ENCODE data around the gene KIF6. TPM values are rescaled to one million over a fixed set of nuclear protein-coding genes. Genes with fewer than 3 reads are reported as not detected.

KIF6 gene
- polyA plus RNA-seq, 3 donors: not detected

- Histone ChIP-seq H3K4me1 (ENCODE audit: control insufficient read depth in 1 of 2, insufficient read depth in 2 of 2, low read length in 2 of 2) (no peaks in the 10 kb centered on the region), H4K20me1 (ENCODE audit: insufficient read depth, low read length) (no peaks in the 10 kb centered on the region), H3K9me3 (replicated peaks in 1 of 2; ENCODE audit: control insufficient read depth in 1 of 2, insufficient read depth in 1 of 2, low read length in 2 of 2) (peaks cover 4 to 12% of the 10 kb centered on the region in 2 donors), H3K27me3 (ENCODE audit: control insufficient read depth in 2 of 2, insufficient read depth in 2 of 2, low read length in 2 of 2) (no peaks in the 10 kb centered on the region), H3K4me3 (replicated peaks in 1 of 3; ENCODE audit: low read depth in 2 of 3, low read length in 3 of 3) (no peak overlapping the region), H3K27ac (ENCODE audit: low read depth in 1 of 2, low read length in 2 of 2) (no peak overlapping the region), H3K4me2 (replicated peaks; ENCODE audit: extremely low read depth, low read length, poor library complexity, severe bottlenecking) (no peak overlapping the region), H3K36me3 (replicated peaks in 1 of 2; ENCODE audit: control insufficient read depth in 1 of 2, insufficient read depth in 2 of 2, low read length in 2 of 2) (no peaks in the 10 kb centered on the region), H3K79me2 (ENCODE audit: insufficient read depth, low read length) (no peaks in the 10 kb centered on the region), H3K9ac (ENCODE audit: insufficient read depth, low read length, poor library complexity, severe bottlenecking) (no peak overlapping the region), H2AFZ (ENCODE audit: insufficient read depth, low read depth, low read length, poor library complexity, severe bottlenecking) (no peak overlapping the region)
- Mint-ChIP-seq H3K27ac (no peak overlapping the region), H3K27me3 (ENCODE audit: low read depth in 3 of 3) (peaks cover 2 to 3% (median 3%) of the 10 kb centered on the region in 3 donors), H3K4me1 (no peaks in the 10 kb centered on the region), H3K9me3 (peaks cover 4 to 13% (median 8%) of the 10 kb centered on the region in 7 donors), H3K36me3 (no peaks in the 10 kb centered on the region), H3K4me3 (no peak overlapping the region)
- intact Hi-C loops (cut with micrococcal nuclease): no loop called here
- no peak for TF ChIP-seq CTCF (IDR thresholded peaks at IDR 0.05)
- 88% methylated on average over 3 of the region's 6 CpGs for WGBS (ENCODE audit: insufficient coverage)
- no peak for DNase-seq
Observed at GRCh38 chr6:39577446-39578165, 147.6 kb downstream of the KIF6 start.

GRCh38 chr6:39576556-39577303 lies 148.5 kb downstream of the KIF6 start:
- H3K9ac ChIP-seq (ENCODE audit: insufficient read depth, low read length, poor library complexity, severe bottlenecking): no peak overlapping the region
- Mint-ChIP-seq H3K4me3 (no peak overlapping the region), H3K27ac (no peak overlapping the region), H3K27me3 (ENCODE audit: low read depth in 3 of 3) (peaks cover 0 to 3% (median 3%) of the 10 kb centered on the region in 3 donors), H3K36me3 (no peaks in the 10 kb centered on the region), H3K4me1 (no peaks in the 10 kb centered on the region), H3K9me3 (peaks cover 4 to 13% (median 8%) of the 10 kb centered on the region in 7 donors)
- H3K27me3 ChIP-seq (ENCODE audit: control insufficient read depth in 2 of 2, insufficient read depth in 2 of 2, low read length in 2 of 2): no peaks in the 10 kb centered on the region
- H3K4me1 ChIP-seq (ENCODE audit: control insufficient read depth in 1 of 2, insufficient read depth in 2 of 2, low read length in 2 of 2): no peaks in the 10 kb centered on the region
- no peak overlapping the region for H3K4me2 ChIP-seq (replicated peaks; ENCODE audit: extremely low read depth, low read length, poor library complexity, severe bottlenecking)
- intact Hi-C loops (cut with micrococcal nuclease): no loop called here
- no peak for TF ChIP-seq CTCF (IDR thresholded peaks at IDR 0.05)
- H4K20me1 ChIP-seq (ENCODE audit: insufficient read depth, low read length): no peaks in the 10 kb centered on the region
- H2AFZ ChIP-seq (ENCODE audit: insufficient read depth, low read depth, low read length, poor library complexity, severe bottlenecking): no peak overlapping the region
- no peak overlapping the region for H3K4me3 ChIP-seq (replicated peaks in 1 of 3; ENCODE audit: low read depth in 2 of 3, low read length in 3 of 3)
- 84% methylated on average over 3 of the region's 4 CpGs for WGBS (ENCODE audit: insufficient coverage)
- H3K36me3 ChIP-seq (replicated peaks in 1 of 2; ENCODE audit: control insufficient read depth in 1 of 2, insufficient read depth in 2 of 2, low read length in 2 of 2): no peaks in the 10 kb centered on the region
- no peak overlapping the region for H3K27ac ChIP-seq (ENCODE audit: low read depth in 1 of 2, low read length in 2 of 2)
- no peak for DNase-seq
- H3K79me2 ChIP-seq (ENCODE audit: insufficient read depth, low read length): no peaks in the 10 kb centered on the region
- peaks cover 4 to 12% of the 10 kb centered on the region in 2 donors for H3K9me3 ChIP-seq (replicated peaks in 1 of 2; ENCODE audit: control insufficient read depth in 1 of 2, insufficient read depth in 1 of 2, low read length in 2 of 2)

All from CD14-positive monocyte (primary cell).